GM10266 (cell line): ENCODE measurements around the gene MRPL24.
A peak's percentile ranks its signal among the peaks of the same experiment; 100 is the strongest.

Experiments
- DNase-seq: peaks from one replicate; pipeline ENCODE4 v3.0.0; 2012; ENCODE audit errors: extremely low spot score
- TF ChIP-seq, protein P1 (sequence below): IDR thresholded peaks from 2 replicates; pipeline ENCODE4 v1.5.1; 2012; ENCODE audit warnings: mild to moderate bottlenecking, low read depth; ENCODE audit not compliant: control insufficient read depth, insufficient read depth; ENCODE audit errors: missing control alignments

Gene MRPL24

DNA sequence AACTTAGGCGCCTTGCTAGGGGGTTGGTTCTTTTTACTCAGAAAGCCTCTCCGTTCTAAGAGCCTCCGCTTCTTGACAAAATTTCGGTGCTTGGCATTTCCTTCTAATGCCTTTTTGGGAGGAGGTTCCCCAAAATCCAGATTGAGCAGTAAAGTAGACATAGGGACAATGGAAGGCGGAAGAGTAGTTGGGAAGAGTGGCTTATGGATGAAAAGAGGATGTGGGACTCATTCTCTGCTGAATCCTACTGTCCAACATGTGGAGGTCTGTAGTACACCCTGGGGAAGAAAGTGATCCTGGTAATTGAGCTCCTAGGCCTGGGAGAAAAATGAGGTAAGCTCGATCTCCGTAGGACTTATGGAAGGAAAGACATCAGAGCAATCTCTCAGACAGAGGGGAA lies 13.4 kb downstream of the MRPL24 start:
- TF ChIP-seq, protein P1, sequence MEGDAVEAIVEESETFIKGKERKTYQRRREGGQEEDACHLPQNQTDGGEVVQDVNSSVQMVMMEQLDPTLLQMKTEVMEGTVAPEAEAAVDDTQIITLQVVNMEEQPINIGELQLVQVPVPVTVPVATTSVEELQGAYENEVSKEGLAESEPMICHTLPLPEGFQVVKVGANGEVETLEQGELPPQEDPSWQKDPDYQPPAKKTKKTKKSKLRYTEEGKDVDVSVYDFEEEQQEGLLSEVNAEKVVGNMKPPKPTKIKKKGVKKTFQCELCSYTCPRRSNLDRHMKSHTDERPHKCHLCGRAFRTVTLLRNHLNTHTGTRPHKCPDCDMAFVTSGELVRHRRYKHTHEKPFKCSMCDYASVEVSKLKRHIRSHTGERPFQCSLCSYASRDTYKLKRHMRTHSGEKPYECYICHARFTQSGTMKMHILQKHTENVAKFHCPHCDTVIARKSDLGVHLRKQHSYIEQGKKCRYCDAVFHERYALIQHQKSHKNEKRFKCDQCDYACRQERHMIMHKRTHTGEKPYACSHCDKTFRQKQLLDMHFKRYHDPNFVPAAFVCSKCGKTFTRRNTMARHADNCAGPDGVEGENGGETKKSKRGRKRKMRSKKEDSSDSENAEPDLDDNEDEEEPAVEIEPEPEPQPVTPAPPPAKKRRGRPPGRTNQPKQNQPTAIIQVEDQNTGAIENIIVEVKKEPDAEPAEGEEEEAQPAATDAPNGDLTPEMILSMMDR, result no peak
- DNase-seq, result no peak

DNA sequence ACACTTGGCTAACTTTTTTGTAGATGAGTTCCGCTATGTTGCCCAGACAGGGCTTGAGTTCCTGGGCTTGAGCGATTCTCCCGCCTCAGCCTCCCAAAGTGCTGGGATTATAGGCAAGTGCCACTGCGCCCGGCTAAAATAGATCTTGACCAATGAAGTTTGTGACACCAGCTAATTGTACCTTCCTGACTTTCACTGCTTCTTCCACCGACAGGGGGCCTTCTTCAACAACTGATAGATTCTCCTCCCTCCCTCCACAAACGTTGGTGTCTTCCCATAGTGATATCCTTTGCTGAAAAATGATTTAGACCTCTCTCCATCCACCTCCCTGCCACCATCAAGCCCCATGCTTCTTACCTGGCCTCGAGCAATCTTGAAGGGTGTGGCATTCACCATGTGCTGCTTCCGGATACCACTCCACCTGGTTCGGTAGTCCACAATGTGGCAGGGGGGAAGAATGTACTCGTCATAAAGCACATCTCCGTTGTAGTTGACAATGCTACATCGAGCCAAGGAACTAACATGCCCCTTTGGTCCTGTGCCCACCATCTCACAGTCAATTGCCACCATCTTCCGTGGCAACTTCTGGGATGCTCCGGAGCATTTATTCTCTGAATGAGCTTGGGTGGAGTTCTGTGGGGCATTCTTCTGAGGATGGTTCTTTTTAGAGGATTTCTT lies 14.2 kb downstream of the MRPL24 start:
- TF ChIP-seq, protein P1, result peak; percentile 77
- peak; percentile 77 for DNase-seq

DNA sequence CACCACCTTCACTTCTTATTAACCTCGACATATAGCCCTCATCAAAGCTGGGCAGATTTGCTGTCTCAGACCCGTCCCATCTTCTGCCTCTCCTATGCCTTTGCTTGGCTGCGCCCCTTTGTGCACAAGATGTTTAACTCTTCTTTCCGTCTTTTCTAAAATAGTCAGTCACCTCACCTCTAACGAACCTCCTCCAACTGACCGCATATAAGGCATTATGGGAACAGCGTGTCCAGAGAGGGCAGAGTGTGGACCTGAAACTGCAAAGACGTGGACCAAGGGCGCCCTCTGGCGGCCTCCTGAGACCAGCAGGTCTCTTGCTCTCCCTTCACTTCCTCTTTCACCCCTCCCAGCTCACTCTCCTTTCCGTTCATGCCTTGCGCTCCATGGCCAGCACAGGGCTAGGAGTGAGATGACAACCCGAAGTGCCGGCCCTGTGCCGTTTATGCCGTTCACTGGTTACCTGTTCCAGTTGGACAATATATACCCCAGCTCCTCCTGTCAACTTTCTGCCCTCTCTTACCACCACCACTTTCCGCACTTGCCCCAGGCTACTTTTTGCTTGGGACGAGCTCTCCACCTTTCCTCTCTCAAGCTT lies 15.1 kb downstream of the MRPL24 start:
- TF ChIP-seq, protein P1, result peak; percentile 93
- DNase-seq, result peak; percentile 85

GRCh38 chr1:156721535-156721934 lies 19.4 kb downstream of the MRPL24 start:
- no peak for DNase-seq
- TF ChIP-seq, protein P1, result no peak

DNA sequence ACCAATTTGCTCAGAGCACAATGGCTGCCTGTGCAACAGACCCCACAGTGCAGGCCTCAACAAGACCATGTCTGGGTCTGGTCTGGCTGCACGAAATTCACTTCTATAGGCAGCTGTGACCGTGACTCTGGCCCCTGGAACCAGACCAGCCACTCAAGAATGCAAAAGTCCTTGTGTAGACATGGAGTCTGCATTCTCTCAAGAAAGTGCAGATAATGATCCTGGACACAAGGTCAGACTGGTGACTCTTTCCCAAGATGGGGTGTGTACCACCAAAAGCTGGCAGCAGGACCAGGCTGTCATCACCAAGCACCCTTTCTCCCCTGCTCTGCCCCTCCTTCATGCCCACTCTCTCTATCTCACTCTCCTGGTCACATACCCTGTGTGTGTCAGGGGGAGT lies 19.8 kb downstream of the MRPL24 start:
- DNase-seq, result no peak
- TF ChIP-seq, protein P1, result no peak

DNA sequence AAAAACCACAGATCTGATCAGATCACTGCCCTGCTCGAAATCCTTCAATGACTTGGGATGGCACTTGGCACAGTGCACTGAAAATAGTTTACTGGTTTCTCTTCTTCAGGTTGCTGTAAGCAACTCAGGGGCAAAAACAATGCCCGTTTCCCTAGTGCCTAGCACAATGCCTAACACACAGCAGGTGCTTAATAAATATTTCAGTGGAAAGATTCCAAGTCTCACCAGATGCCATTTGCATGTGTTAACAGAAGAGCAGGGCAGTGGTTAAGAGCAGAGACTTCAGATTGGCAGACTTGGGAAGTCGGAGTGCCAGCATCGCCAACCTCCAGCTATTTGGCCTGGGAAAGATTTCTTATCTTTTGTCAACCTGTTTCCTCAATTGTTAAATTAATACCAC lies 23.5 kb downstream of the MRPL24 start:
- TF ChIP-seq, protein P1, result no peak
- no peak for DNase-seq

GRCh38 chr1:156714830-156715229 lies 26.1 kb downstream of the MRPL24 start:
- no peak for DNase-seq
- TF ChIP-seq, protein P1, result no peak
